Fibroblast of peridontal ligament (primary cell): ENCODE results near the gene NLRP6.
"Not testable (repeated sequence)": the region's sequence is repeated elsewhere in the genome, so short reads cannot be mapped to it uniquely, and the experiment has no call there.

Source experiments
- DNase-seq: peaks from one replicate; pipeline ENCODE4 v3.0.0-alpha.2; 2010; ENCODE audit errors: extremely low read depth

NLRP6 gene

DNA sequence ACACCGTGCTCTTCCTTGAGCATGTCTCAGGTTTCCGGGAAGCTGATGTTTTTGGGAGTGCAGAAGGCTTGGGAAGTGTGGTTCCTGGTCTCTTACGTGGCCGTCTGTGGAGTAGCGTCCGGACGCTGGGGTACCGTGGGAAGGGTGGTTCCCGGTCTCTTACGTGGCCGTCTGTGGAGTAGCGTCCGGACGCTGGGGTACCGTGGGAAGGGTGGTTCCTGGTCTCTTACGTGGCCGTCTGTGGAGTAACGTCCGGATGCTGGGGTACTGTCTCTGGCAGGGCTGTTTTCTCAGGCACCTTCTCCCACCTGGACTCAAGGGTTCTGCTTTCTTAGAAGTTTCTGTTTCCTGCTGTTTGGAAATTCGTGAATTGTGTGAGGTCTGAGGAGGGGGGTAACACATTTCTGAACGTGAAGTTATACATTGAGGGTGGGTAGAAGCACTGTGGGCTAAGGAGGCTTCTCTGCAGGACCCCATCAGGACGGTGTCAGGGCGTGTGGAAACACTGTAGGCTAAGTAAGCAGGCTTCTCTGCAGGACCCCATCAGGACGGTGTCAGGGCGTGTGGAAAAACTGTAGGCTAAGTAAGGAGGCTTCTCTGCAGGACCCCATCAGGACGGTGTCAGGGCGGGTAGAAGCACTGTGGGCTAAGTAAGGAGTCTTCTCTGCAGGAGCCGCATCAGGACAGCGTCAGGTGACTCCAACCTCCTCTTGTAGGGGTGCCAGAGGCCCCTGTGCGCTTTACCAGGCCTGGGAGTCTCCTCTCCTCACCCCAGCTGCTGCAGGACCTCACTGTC lies 47.8 kb downstream of the NLRP6 start:
- DNase-seq, result no peak

- no peak for DNase-seq
Observed at GRCh38 chr11:326592-326841, 48.3 kb downstream of the NLRP6 start.

GRCh38 chr11:326842-327580 lies 48.8 kb downstream of the NLRP6 start:
- DNase-seq, result no peak

DNA sequence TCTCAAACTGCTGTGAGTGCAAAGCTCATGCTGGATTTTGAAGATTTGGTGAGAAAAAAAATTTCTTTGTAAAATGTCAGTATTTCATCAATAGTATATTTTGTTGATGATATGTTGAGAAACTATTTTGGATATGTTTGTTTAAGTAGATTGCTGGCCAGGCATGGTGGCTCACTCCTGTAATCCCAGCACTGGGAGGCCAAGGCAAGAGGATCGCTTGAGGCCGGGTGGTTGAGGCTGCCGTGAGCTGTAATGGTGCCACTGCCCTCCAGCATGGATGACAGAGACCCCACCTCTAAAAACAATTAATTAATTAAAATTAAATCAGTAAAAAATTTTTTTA lies 49.3 kb downstream of the NLRP6 start:
- no peak for DNase-seq

DNA sequence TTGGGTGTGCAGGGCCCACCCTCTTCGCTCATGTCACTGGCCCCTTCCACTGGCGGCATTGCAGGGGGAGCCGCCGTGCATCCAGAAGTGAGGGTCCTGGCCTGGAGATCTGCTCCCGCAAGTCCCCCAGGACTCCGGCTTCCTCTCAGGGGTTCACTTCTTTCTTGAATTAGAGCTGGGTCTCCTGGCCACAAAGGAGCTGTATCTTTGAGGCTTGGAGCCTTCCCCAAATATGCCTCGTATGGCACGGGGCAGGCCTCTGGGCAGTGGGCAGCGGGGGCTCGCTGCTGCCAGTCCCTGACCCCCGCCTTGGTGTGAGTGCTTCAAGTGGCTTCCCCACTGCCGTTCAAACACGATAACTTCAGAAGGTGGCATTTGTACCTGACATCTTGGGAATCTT lies 49.8 kb downstream of the NLRP6 start:
- no peak for DNase-seq

GRCh38 chr11:328516-329100 lies 50.4 kb downstream of the NLRP6 start:
- DNase-seq, result not testable (repeated sequence)

GRCh38 chr11:329886-330253 lies 51.7 kb downstream of the NLRP6 start:
- no peak for DNase-seq

GRCh38 chr11:330307-330693 lies 52.1 kb downstream of the NLRP6 start:
- no peak for DNase-seq

GRCh38 chr11:330694-331357 lies 52.6 kb downstream of the NLRP6 start:
- no peak for DNase-seq

- no peak for DNase-seq
Observed at GRCh38 chr11:331358-332060, 53.3 kb downstream of the NLRP6 start.

DNA sequence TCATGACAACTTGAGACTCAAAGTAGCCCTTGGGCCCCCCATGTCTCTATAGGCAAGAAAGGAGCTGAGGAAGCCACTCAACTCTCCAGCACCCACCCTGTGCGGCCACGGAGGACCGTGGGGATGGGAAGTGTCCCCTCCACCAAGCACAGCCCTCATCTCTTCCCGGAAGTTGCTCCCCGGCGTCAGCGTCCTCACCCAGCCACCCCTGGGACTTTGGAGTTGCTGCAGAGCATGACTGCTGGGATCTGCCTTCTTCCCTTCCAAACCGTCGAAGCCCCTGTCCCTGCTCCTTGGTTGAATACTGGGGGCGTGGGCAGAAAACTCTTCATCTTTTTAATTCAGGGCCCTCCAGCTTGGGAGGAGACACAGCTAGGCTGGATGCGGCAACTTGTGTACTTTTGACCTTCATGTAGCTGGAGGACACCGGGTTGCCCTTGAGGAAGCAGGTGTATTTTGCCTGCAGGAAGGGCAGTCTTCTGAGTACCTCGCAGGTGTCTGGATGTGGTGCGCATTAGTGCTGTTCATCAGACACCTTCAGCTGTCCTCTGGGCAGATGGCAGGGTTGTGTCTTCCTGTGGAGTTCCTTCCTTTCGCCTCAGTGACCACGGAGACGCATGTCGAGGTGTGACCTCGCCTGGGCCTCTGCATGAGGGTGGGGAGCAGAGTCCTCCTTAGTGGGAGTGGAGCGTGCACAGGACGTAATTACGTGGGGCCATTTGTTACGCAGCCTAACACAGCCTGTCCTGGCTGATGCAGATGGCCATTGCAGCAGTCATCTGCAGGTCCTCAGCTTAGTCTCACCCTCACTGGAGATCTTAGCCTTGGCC lies 54.7 kb downstream of the NLRP6 start:
- no peak for DNase-seq

DNA sequence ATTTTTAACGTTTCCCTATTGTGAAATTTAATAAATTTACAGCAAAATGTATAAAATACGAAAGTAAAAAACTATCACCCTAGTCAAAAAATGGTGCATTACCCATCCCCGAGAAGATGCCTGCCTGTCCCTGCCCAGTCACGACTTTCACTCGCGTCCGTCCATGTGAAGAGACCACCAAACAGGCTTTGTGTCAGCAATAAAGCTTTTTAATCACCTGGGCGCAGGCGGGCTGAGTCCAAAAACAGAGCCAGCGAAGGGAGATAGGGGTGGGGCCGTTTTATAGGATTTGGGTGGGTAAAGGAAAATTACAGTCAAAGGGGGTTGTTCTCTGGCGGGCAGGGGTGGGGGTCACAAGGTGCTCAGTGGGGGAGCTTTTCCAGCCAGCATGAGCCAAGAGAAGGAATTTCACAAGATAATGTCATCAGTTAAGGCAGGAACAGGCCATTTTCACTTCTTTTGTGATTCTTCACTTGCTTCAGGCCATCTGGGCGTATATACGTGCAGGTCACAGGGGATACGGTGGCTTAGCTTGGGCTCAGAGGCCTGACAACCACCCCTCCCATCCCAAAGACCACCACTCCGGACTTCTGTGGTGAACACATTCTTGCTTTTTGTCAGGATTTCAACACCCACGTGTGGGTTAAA lies 55.5 kb downstream of the NLRP6 start:
- not testable (repeated sequence) for DNase-seq

- peak; percentile 55 for DNase-seq
Observed at GRCh38 chr11:334264-334994, 56.2 kb downstream of the NLRP6 start.
